ENCODE measurements around the gene DUSP28.

DNA sequence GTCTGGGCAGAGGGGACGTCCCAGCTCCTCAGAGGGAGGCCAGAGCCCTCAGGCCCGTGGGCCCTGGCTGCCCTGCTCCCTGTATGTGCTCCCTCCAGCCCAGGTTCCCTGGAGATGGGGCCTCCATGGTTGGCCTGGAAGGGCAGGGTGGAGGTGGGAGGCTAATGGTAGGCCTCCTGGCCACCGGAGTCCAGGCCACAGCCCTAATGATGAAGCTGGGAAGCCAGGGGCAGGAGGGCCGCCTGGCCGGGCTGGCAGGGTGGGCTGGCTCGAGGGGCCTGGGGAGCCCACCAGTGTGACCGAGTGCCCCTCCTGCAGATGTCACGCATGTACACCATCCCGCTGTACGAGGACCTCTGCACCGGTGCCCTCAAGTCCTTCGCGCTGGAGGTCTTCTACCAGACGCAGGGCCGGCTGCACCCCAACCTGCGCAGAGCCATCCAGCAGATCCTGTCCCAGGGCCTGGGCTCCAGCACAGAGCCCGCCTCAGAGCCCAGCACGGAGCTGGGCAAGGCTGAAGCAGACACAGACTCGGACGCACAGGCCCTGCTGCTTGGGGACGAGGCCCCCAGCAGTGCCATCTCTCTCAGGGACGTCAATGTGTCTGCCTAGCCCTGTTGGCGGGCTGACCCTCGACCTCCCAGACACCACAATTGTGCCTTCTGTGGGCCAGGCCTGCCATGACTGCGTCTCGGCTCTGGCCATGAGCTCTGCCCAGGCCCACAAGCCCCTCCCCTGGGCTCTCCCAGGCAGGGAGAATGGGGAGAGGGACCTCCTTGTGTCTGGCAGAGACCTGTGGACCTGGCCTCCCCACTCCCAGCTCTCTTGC lies 17.3 kb downstream of the DUSP28 start:
- TF ChIP-seq, protein P1, sequence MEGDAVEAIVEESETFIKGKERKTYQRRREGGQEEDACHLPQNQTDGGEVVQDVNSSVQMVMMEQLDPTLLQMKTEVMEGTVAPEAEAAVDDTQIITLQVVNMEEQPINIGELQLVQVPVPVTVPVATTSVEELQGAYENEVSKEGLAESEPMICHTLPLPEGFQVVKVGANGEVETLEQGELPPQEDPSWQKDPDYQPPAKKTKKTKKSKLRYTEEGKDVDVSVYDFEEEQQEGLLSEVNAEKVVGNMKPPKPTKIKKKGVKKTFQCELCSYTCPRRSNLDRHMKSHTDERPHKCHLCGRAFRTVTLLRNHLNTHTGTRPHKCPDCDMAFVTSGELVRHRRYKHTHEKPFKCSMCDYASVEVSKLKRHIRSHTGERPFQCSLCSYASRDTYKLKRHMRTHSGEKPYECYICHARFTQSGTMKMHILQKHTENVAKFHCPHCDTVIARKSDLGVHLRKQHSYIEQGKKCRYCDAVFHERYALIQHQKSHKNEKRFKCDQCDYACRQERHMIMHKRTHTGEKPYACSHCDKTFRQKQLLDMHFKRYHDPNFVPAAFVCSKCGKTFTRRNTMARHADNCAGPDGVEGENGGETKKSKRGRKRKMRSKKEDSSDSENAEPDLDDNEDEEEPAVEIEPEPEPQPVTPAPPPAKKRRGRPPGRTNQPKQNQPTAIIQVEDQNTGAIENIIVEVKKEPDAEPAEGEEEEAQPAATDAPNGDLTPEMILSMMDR (IDR thresholded peaks at IDR 0.05), result no peak
- no peak for TF ChIP-seq POLR2A (IDR thresholded peaks at IDR 0.05)

Data from gastroesophageal sphincter (tissue), 3 donors.